ENCODE data around the gene ARL6IP1. TPM values are rescaled to one million over a fixed set of nuclear protein-coding genes. Genes with fewer than 3 reads are reported as not detected.
A peak's percentile ranks its signal among the peaks of the same experiment; 100 is the strongest.

ARL6IP1 gene
- total RNA-seq (100 to 1,000 TPM in 3 of 4 donors, 10 to 100 TPM in 1; 77.5 to 128 (median 114) TPM), polyA plus RNA-seq (100 to 1,000 TPM in 1 of 3 donors, 10 to 100 TPM in 2; 39.6 to 148 (median 62.7) TPM)

GRCh38 chr16:18801145-18801972 is at the start of gene ARL6IP1:
TSS of gene ARL6IP1 (minus strand) at chr16:18801549. CDS start at chr16:18801466, 83 bp downstream.
- peak within 1 kb of the TSS; percentile 61 to 95 (median 90) for H3K4me3 ChIP-seq
- peak; percentile 100 for DNase-seq
- H3K27ac ChIP-seq, result peak within 1 kb of the TSS; percentile 90 to 95 (median 93)
- 1% methylated on average over 77 of the region's 77 CpGs for WGBS, 2 donors
- H3K4me1 ChIP-seq, result peaks cover 0 to 42% (median 30%) of the 10 kb centered on the region in 4 donors
- H3K36me3 ChIP-seq, result peaks cover 0 to 21% (median 1%) of the 10 kb centered on the region in 4 donors
- intact Hi-C loops (cut with DNase I), result loop anchor here (2.0 to 5.0 kb wide), 3 partner anchors 126 to 721 kb away; partner anchors contain the start of genes CCP110, GDE1 and SMG1
- H3K9me3 ChIP-seq, result no peaks in the 10 kb centered on the region
- H3K27me3 ChIP-seq, result no peaks in the 10 kb centered on the region
- TF ChIP-seq EP300 (IDR thresholded peaks at IDR 0.05) (no peak), POLR2A (IDR thresholded peaks at IDR 0.05) (peak; percentile 96 to 98), CTCF (IDR thresholded peaks at IDR 0.05) (peak; percentile 87 to 96 (median 90)), POLR2AphosphoS5 (IDR thresholded peaks at IDR 0.05) (peak; percentile 98 to 100 (median 100))

DNA sequence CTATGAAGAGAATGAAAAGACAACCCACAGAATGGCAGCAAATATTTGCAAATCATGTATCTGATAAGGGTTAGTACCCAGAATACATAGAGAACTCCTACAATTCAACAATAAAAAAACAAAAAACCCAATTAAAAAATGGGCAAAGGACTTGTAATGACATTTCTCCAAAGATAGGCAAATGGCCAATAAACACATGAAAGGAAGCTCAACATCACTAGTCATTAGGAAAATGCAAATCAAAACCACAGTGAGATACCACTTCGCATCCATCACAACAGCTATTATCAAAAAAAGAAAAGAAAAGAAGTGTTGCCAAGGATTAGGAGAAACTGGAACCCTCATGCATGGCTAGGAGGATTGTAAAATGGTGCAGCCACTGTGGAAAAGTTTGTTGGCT is 45.1 kb upstream of the ARL6IP1 start:
- Histone ChIP-seq H3K27ac (no peak overlapping the region), H3K36me3 (peaks cover 15 to 98% (median 54%) of the 10 kb centered on the region in 4 donors), H3K9me3 (no peaks in the 10 kb centered on the region), H3K4me1 (no peaks in the 10 kb centered on the region), H3K4me3 (no peak overlapping the region), H3K27me3 (no peaks in the 10 kb centered on the region)
- DNase-seq, result no peak
- intact Hi-C loops (cut with DNase I), result no loop called here
- no peak for TF ChIP-seq POLR2AphosphoS5 (IDR thresholded peaks at IDR 0.05)
- TF ChIP-seq POLR2A (IDR thresholded peaks at IDR 0.05), result no peak
- TF ChIP-seq CTCF (IDR thresholded peaks at IDR 0.05), result no peak
- no peak for TF ChIP-seq EP300 (IDR thresholded peaks at IDR 0.05)
- WGBS, 2 donors, result 93% methylated on average over 1 of the region's 1 CpG

DNA sequence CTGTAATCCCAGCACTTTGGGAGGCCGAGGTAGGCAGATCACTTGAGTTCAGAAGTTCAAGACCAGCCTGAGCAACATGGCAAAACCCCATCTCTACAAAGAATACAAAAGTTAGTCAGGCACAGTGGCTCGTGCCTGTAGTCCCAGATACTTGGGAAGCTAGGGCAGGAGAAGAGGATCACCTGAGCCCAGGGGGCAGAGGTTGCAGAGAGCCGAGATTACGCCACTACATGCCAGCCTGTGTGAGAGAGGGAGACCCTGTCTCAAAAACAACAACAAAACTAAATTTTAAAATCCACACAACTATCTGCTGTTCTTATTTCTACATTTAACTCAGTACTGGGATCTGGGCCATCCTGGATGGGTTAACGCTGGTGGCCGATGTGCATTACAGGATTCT is 41.2 kb upstream of the ARL6IP1 start:
- DNase-seq, result no peak
- intact Hi-C loops (cut with DNase I), result no loop called here
- TF ChIP-seq POLR2A (IDR thresholded peaks at IDR 0.05) (no peak), CTCF (IDR thresholded peaks at IDR 0.05) (no peak), EP300 (IDR thresholded peaks at IDR 0.05) (no peak), POLR2AphosphoS5 (IDR thresholded peaks at IDR 0.05) (no peak)
- H3K4me3 ChIP-seq, result no peak overlapping the region
- 97% methylated on average over 6 of the region's 6 CpGs for WGBS, 2 donors
- no peaks in the 10 kb centered on the region for H3K9me3 ChIP-seq
- no peaks in the 10 kb centered on the region for H3K4me1 ChIP-seq
- peaks cover 23 to 98% (median 52%) of the 10 kb centered on the region in 4 donors for H3K36me3 ChIP-seq
- H3K27me3 ChIP-seq, result no peaks in the 10 kb centered on the region
- H3K27ac ChIP-seq, result no peak overlapping the region

DNA sequence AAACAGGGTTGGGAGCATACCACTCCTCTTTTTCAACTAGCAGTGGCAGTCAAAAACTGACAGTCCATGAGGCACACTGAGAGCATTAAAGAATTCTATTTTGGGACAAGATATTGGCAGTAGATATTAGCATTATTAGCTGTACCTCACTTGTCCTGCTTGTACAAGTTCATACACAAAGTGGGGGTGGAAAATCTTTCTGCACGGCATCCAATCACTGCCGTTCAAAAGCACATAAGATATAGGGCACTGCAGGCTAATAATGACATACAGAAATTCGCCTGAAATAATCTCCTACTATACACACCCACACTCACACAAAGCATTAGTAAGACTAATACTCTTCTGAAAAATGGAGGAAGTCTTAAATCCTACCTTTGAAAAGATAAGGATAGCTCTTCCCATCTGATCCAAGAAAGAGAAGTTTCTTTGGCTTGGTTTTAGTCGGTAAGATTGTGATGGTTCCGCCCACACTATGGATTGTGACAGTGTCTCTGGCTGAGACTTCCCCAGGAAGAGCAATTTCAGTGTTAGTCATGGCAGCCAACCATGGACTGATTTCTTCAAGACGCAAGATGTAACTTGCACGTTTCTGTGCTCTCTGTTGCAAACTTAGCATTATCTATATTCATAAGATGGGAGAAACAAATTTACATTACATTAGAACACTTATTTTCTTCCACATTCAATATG is 40.6 kb upstream of the ARL6IP1 start:
- Histone ChIP-seq H3K4me3 (no peak overlapping the region), H3K27ac (no peak overlapping the region), H3K9me3 (no peaks in the 10 kb centered on the region), H3K4me1 (no peaks in the 10 kb centered on the region), H3K36me3 (peaks cover 23 to 98% (median 51%) of the 10 kb centered on the region in 4 donors), H3K27me3 (no peaks in the 10 kb centered on the region)
- intact Hi-C loops (cut with DNase I), result no loop called here
- TF ChIP-seq CTCF (IDR thresholded peaks at IDR 0.05) (no peak), POLR2AphosphoS5 (IDR thresholded peaks at IDR 0.05) (no peak), EP300 (IDR thresholded peaks at IDR 0.05) (no peak), POLR2A (IDR thresholded peaks at IDR 0.05) (no peak)
- no peak for DNase-seq
- 91 to 93% methylated on average over 7 of the region's 7 CpGs for WGBS, 2 donors
